ENCODE measurements around the gene DESI2.

DESI2 gene

DNA sequence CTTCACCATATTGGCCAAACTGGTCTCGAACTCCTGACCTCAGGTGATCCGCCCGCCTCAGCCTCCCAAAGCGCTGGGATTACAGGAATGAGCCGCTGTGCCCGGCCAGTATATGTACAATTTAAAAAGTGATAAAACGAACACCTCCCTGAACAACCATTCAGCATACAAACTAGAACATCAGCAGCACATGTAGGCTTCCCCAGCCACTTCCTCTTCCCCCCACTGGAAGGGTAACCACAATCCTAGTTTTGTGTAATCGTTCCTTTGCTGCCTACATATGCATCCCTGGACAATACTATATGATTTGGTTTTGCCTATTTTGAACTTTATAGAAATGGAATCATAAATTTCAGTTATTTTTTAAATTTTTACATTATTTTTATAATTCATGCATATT, 60.4 kb downstream of the DESI2 start:
- DNase-seq (ENCODE audit: low read depth in 1 of 2, low spot score in 1 of 2) = peak; percentile 8 to 51
- TF ChIP-seq POLR2AphosphoS5 (IDR thresholded peaks at IDR 0.05; ENCODE audit: low read depth) (no peak), SPI1 (IDR thresholded peaks at IDR 0.05; ENCODE audit: borderline replicate concordance, low read depth) (peak; percentile 95), CTCF (IDR thresholded peaks at IDR 0.05; ENCODE audit: insufficient read depth, low read length) (no peak)
- Histone ChIP-seq H3K4me3 (replicated peaks; ENCODE audit: insufficient read depth, low read length) (no peak overlapping the region), H3K27me3 (ENCODE audit: insufficient read depth, poor library complexity, severe bottlenecking) (no peaks in the 10 kb centered on the region), H3K27ac (replicated peaks) (no peak overlapping the region)

DNA sequence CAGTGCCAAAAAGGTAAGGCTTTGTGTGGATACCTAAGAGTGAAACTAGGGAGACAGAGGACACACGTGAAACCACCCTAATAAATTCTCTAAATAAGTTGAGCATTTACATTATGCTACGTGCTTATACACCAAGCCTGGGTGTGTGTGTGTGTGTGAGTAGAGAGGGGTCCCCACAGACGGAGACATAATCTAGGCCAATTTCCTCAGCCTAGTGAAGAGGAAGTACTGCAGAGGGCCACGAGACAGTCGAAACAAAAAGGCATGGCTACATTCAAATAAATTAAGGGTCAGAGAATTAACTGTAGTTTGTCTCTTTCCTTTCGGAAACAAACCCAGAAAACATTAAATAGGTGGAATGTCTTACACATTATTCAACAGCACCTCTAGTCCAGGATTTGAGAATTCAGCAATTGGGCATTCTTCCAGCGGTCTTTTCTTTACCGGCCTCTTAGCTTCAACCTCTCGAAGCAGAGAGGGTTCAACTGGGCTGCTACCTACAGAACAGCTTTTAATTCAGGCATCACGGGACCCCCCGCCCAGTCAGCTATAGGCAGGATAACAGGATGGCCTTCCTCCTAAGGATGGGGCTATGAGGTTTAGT, 75.0 kb downstream of the DESI2 start:
- no peak for DNase-seq (ENCODE audit: low read depth in 1 of 2, low spot score in 1 of 2)
- H3K4me3 ChIP-seq (replicated peaks; ENCODE audit: insufficient read depth, low read length) = no peak overlapping the region
- TF ChIP-seq CTCF (IDR thresholded peaks at IDR 0.05; ENCODE audit: insufficient read depth, low read length) (no peak), SPI1 (IDR thresholded peaks at IDR 0.05; ENCODE audit: borderline replicate concordance, low read depth) (no peak)
- no peak overlapping the region for H3K27ac ChIP-seq (replicated peaks)
- H3K27me3 ChIP-seq (ENCODE audit: insufficient read depth, poor library complexity, severe bottlenecking) = peaks cover 4% of the 10 kb centered on the region

- Histone ChIP-seq H3K27me3 (ENCODE audit: insufficient read depth, poor library complexity, severe bottlenecking) (peaks cover 4% of the 10 kb centered on the region), H3K27ac (replicated peaks) (no peak overlapping the region), H3K4me3 (replicated peaks; ENCODE audit: insufficient read depth, low read length) (peak overlapping the region; percentile 39)
- TF ChIP-seq POLR2AphosphoS5 (IDR thresholded peaks at IDR 0.05; ENCODE audit: low read depth) = no peak
- TF ChIP-seq SPI1 (IDR thresholded peaks at IDR 0.05; ENCODE audit: borderline replicate concordance, low read depth) = no peak
- no peak for TF ChIP-seq CTCF (IDR thresholded peaks at IDR 0.05; ENCODE audit: insufficient read depth, low read length)
- TF ChIP-seq, protein P1, sequence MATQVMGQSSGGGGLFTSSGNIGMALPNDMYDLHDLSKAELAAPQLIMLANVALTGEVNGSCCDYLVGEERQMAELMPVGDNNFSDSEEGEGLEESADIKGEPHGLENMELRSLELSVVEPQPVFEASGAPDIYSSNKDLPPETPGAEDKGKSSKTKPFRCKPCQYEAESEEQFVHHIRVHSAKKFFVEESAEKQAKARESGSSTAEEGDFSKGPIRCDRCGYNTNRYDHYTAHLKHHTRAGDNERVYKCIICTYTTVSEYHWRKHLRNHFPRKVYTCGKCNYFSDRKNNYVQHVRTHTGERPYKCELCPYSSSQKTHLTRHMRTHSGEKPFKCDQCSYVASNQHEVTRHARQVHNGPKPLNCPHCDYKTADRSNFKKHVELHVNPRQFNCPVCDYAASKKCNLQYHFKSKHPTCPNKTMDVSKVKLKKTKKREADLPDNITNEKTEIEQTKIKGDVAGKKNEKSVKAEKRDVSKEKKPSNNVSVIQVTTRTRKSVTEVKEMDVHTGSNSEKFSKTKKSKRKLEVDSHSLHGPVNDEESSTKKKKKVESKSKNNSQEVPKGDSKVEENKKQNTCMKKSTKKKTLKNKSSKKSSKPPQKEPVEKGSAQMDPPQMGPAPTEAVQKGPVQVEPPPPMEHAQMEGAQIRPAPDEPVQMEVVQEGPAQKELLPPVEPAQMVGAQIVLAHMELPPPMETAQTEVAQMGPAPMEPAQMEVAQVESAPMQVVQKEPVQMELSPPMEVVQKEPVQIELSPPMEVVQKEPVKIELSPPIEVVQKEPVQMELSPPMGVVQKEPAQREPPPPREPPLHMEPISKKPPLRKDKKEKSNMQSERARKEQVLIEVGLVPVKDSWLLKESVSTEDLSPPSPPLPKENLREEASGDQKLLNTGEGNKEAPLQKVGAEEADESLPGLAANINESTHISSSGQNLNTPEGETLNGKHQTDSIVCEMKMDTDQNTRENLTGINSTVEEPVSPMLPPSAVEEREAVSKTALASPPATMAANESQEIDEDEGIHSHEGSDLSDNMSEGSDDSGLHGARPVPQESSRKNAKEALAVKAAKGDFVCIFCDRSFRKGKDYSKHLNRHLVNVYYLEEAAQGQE (IDR thresholded peaks at IDR 0.05; ENCODE audit: insufficient replicate concordance, low read depth) = no peak
- no peak for TF ChIP-seq GABPA (IDR thresholded peaks at IDR 0.05; ENCODE audit: low read depth)
- DNase-seq (ENCODE audit: low read depth in 1 of 2, low spot score in 1 of 2) = peak; percentile 15 to 36
Observed at GRCh38 chr1:244730153-244730933, 77.4 kb downstream of the DESI2 start.

- peak overlapping the region; percentile 22 for H3K4me3 ChIP-seq (replicated peaks; ENCODE audit: insufficient read depth, low read length)
- no peak overlapping the region for H3K27ac ChIP-seq (replicated peaks)
- peaks cover 4% of the 10 kb centered on the region for H3K27me3 ChIP-seq (ENCODE audit: insufficient read depth, poor library complexity, severe bottlenecking)
- no peak for DNase-seq (ENCODE audit: low read depth in 1 of 2, low spot score in 1 of 2)
- no peak for TF ChIP-seq GABPA (IDR thresholded peaks at IDR 0.05; ENCODE audit: low read depth)
- no peak for TF ChIP-seq SPI1 (IDR thresholded peaks at IDR 0.05; ENCODE audit: borderline replicate concordance, low read depth)
- TF ChIP-seq CTCF (IDR thresholded peaks at IDR 0.05; ENCODE audit: insufficient read depth, low read length) = no peak
- TF ChIP-seq POLR2AphosphoS5 (IDR thresholded peaks at IDR 0.05; ENCODE audit: low read depth) = no peak
- TF ChIP-seq, protein P1 (IDR thresholded peaks at IDR 0.05; ENCODE audit: insufficient replicate concordance, low read depth) = no peak
Observed at GRCh38 chr1:244730934-244731434, 78.1 kb downstream of the DESI2 start.

All from HL-60 (cell line).